Heart left ventricle (tissue), 16 donors: ENCODE measurements around the gene TEX29. TPM values are rescaled to one million over a fixed set of nuclear protein-coding genes. Genes with fewer than 3 reads are reported as not detected.

Experiments
- ATAC-seq, 4 donors: fragments of 200-7000 bp; cut with Tn5 transposase; one replicate each; pipeline ENCODE4 v1.9.1; 2020 to 2022; ENCODE audit warnings: moderate library complexity in 4 of 4, mild to moderate bottlenecking in 3 of 4, moderate number of reproducible peaks in 1 of 4
- DNase-seq, 5 donors: peaks; one replicate each; pipeline ENCODE4 v3.0.0-alpha.2; 2020
- H3K27ac ChIP-seq, 12 donors: fragments of 200-600 bp; sonication (generic) in 4 of 12; one replicate each; pipeline versions ENCODE4 v1.5.0 to v1.8.0; 2016 to 2022; ENCODE audit warnings: mild to moderate bottlenecking in 2 of 12
- H3K27me3 ChIP-seq, 9 donors: fragments of 200-600 bp; sonication (generic) in 2 of 9; one replicate each; pipeline versions ENCODE4 v1.5.1 to v1.8.0; 2016 to 2022; ENCODE audit warnings: mild to moderate bottlenecking in 3 of 9
- H3K36me3 ChIP-seq, 9 donors: fragments of 200-600 bp; sonication (generic) in 2 of 9; one replicate each; pipeline versions ENCODE4 v1.5.0 to v1.8.0; 2018 to 2022; ENCODE audit warnings: mild to moderate bottlenecking in 2 of 9
- H3K4me1 ChIP-seq, 12 donors: fragments of 200-600 bp; sonication (generic) in 4 of 12; one replicate each; pipeline versions ENCODE4 v1.5.0 to v1.8.0; 2016 to 2022; ENCODE audit warnings: mild to moderate bottlenecking in 3 of 12
- H3K4me3 ChIP-seq, 12 donors: fragments of 200-600 bp; sonication (generic) in 4 of 12; one replicate each; pipeline versions ENCODE4 v1.5.0 to v1.8.0; 2017 to 2022; ENCODE audit warnings: mild to moderate bottlenecking in 9 of 12, moderate library complexity in 4 of 12
- H3K9me3 ChIP-seq, 12 donors: fragments of 200-600 bp; sonication (generic) in 4 of 12; one replicate each; pipeline versions ENCODE4 v1.5.0 to v1.8.0; 2016 to 2022; ENCODE audit warnings: mild to moderate bottlenecking in 1 of 12
- CTCF ChIP-seq, 12 donors: fragments of 200-600 bp; sonication (generic) in 4 of 12; IDR thresholded peaks; one replicate each; pipeline versions ENCODE4 v1.5.0 to v1.8.0; 2018 to 2022; ENCODE audit warnings: antibody characterized with exemption in 12 of 12, mild to moderate bottlenecking in 5 of 12
- POLR2A ChIP-seq, 2 donors: fragments of 450-650 bp; IDR thresholded peaks; one replicate each; pipeline ENCODE4 v1.6.1; 2017; ENCODE audit warnings: antibody characterized with exemption in 2 of 2, mild to moderate bottlenecking in 2 of 2, moderate library complexity in 2 of 2
- WGBS, 4 donors: extraction: QIAGEN DNeasy Blood & Tissue Kit in 2 of 4; methylation state at CpG; one replicate each; pipeline versions ENCODE4 v1.1.5 to v1.1.7; 2013 to 2018; 5-methylcytosine and 5-hydroxymethylcytosine counted together
- intact Hi-C, 10 donors: fragments of 100-400 bp; cut with DNase I; formaldehyde crosslinking; loops; one replicate each; pipeline versions ENCODE4 v1.11.1 to v1.14.2; 2022
- polyA plus RNA-seq, 2 donors: library from polyadenylated mRNA; stranded (reverse); fragments of 200-250 nt; gene quantifications; one replicate each; pipeline ENCODE4 v1.2.3, GENCODE V29; 2013
- total RNA-seq, 9 donors: library from RNA; depleted of rRNA in 2 of 9; stranded (reverse); fragments of >200 nt in 2 of 9; fragmentation: NEBNext Ultra II Directional in 3 of 9; extraction: Animal tissue kit (Norgen Biotek cat#: 25700) in 3 of 9; gene quantifications; one replicate each; pipeline versions ENCODE4 v1.1.0 to v1.2.4, GENCODE V29; 2016 to 2023
- donor health status: ischemic (EF 13 %, LVEDD 7.1; RV severe dilation, severe dysfunction).
- donor health status: healthy with polysubstance abuse.
- donor health status: DM: no; HTN: yes; CAD: no.
- donor health status: DM: no; HTN: no; CAD: no.
- donor health status: ischemic (EF 25% LVEDD 6.9; RV normal size, moderate dysfunction).
- donor health status: ischemic (EF 25% LVEDD 5.7; RV mildly dilated, moderate dysfunction).
- donor health status: healthy.
- donor health status: DM: yes; HTN: yes; CAD: no.
- donor health status: ischemic (EF 35%, LVEDD 5.7; RV mildly dilated, moderate dysfunction).
- donor health status: nonischemic (EF 11% LVEDD 7.7; RV severe dilation, severe dysfunction).
- donor health status: DM: yes; HTN: yes; CAD: no.
- donor health status: PGD.
- donor health status: ischemic (EF 29% LVEDD 5.4; RV normal size, mild dysfunction).
- donor health status: nonischemic (EF 23%, LVEDD 6.1; RV moderate dilation, normal function).

TEX29 gene
- total and polyA plus RNA-seq, 11 donors = 0.15 to 0.57 (median 0.35) TPM; not detected in 6

- intact Hi-C loops = no loop called here
- H3K36me3 ChIP-seq = peaks cover 0 to 98% (median 88%) of the 10 kb centered on the region in 9 donors
- TF ChIP-seq CTCF (IDR thresholded peaks at IDR 0.05) = no peak
- no peak for TF ChIP-seq POLR2A (IDR thresholded peaks at IDR 0.05)
- no peaks in the 10 kb centered on the region for H3K27me3 ChIP-seq
- WGBS, 4 donors = 88 to 94% (median 92%) methylated on average over 22 of the region's 22 CpGs
- H3K27ac ChIP-seq = no peak overlapping the region
- H3K4me1 ChIP-seq = no peaks in the 10 kb centered on the region
- peak in 3 of 4 donors; percentile 32 to 55 (median 51) for ATAC-seq
- H3K4me3 ChIP-seq = no peak overlapping the region
- no peak for DNase-seq
- no peaks in the 10 kb centered on the region for H3K9me3 ChIP-seq
Observed at GRCh38 chr13:111302045-111302726, 18.3 kb upstream of the TEX29 start.

- ATAC-seq = no peak
- 94 to 97% (median 96%) methylated on average over 10 to 11 of the region's 11 CpGs for WGBS, 4 donors
- H3K4me3 ChIP-seq = no peak overlapping the region
- no peak overlapping the region for H3K27ac ChIP-seq
- no peak for DNase-seq
- intact Hi-C loops = no loop called here
- TF ChIP-seq CTCF (IDR thresholded peaks at IDR 0.05) = no peak
- no peak for TF ChIP-seq POLR2A (IDR thresholded peaks at IDR 0.05)
- no peaks in the 10 kb centered on the region for H3K27me3 ChIP-seq
- peaks cover 0 to 98% (median 81%) of the 10 kb centered on the region in 9 donors for H3K36me3 ChIP-seq
- no peaks in the 10 kb centered on the region for H3K4me1 ChIP-seq
- H3K9me3 ChIP-seq = no peaks in the 10 kb centered on the region
Observed at GRCh38 chr13:111303559-111303958, 16.9 kb upstream of the TEX29 start.

GRCh38 chr13:111304041-111304544 lies 16.3 kb upstream of the TEX29 start:
- intact Hi-C loops = no loop called here
- Histone ChIP-seq H3K27me3 (no peaks in the 10 kb centered on the region), H3K9me3 (no peaks in the 10 kb centered on the region), H3K36me3 (peaks cover 0 to 98% (median 77%) of the 10 kb centered on the region in 9 donors), H3K4me3 (no peak overlapping the region), H3K4me1 (no peaks in the 10 kb centered on the region), H3K27ac (no peak overlapping the region)
- TF ChIP-seq CTCF (IDR thresholded peaks at IDR 0.05) (no peak), POLR2A (IDR thresholded peaks at IDR 0.05) (no peak)
- ATAC-seq (no peak), DNase-seq (no peak)
- 94 to 96% (median 95%) methylated on average over 15 of the region's 15 CpGs for WGBS, 4 donors

- intact Hi-C loops = no loop called here
- no peak overlapping the region for H3K27ac ChIP-seq
- DNase-seq (no peak), ATAC-seq (no peak)
- no peaks in the 10 kb centered on the region for H3K27me3 ChIP-seq
- no peak overlapping the region for H3K4me3 ChIP-seq
- H3K4me1 ChIP-seq = no peaks in the 10 kb centered on the region
- H3K9me3 ChIP-seq = no peaks in the 10 kb centered on the region
- TF ChIP-seq POLR2A (IDR thresholded peaks at IDR 0.05) = no peak
- TF ChIP-seq CTCF (IDR thresholded peaks at IDR 0.05) = no peak
- H3K36me3 ChIP-seq = peaks cover 0 to 94% (median 75%) of the 10 kb centered on the region in 9 donors
- WGBS, 4 donors = 94 to 97% (median 96%) methylated on average over 20 of the region's 20 CpGs
Observed at GRCh38 chr13:111304603-111305289, 15.7 kb upstream of the TEX29 start.
